C1 segment of cervical spinal cord (tissue), 14 donors: ENCODE measurements around the gene HLA-DRB1.
"Not testable (repeated sequence)": the region's sequence is repeated elsewhere in the genome, so short reads cannot be mapped to it uniquely, and the experiment has no call there.

Experiments used
- DNase-seq, 14 donors: peaks; one replicate each; lab custom pipeline; 2025; lab: John Stamatoyannopoulos, UW

HLA-DRB1 gene

DNA sequence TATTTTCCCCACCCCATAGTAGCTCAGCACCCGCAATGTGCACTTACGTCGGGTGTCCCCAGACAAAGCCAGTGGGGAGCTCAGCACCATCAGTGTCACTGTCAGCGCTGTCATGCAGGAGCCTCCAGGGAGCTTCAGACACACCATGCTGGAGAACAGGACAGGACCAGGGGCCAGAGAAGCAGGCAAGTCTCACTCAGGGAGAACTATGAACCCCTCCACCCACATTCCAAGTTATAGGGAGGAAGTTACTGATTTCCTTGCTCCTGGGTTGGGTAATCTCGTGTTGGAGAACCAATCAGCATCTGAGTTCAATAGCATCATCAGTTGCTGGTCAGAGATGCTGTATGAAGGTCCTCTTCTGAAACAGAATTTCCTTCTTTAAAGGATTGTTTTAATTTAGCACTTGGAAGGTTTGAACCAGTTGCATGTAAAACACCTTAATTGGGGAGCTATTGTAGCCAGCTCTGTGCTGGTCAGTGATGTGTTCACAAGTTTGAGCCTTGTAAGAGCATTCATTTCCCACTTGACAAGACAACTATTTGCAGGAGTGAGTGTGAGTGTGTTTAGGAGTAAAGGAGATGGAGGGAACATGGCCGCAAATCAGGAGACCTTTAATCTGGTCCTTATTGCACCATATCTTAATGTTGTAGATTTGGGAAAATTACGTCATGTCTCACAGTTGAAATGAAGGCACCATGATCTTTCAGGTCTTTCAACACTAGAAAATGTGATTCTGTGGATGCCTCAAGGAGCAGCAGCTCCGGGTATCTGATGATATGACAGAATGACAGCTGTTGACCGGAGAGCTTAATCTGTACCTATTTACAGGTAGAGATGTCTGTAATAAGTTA lies at the start of gene HLA-DRB1:
Gene HLA-DRB1 (minus strand): TSS at position 253 of the 854 bp plus-strand sequence. CDS start 106 bp downstream, at position 147.
- peak in 3 of 14 donors; percentile 5 to 24 (median 13) for DNase-seq

DNA sequence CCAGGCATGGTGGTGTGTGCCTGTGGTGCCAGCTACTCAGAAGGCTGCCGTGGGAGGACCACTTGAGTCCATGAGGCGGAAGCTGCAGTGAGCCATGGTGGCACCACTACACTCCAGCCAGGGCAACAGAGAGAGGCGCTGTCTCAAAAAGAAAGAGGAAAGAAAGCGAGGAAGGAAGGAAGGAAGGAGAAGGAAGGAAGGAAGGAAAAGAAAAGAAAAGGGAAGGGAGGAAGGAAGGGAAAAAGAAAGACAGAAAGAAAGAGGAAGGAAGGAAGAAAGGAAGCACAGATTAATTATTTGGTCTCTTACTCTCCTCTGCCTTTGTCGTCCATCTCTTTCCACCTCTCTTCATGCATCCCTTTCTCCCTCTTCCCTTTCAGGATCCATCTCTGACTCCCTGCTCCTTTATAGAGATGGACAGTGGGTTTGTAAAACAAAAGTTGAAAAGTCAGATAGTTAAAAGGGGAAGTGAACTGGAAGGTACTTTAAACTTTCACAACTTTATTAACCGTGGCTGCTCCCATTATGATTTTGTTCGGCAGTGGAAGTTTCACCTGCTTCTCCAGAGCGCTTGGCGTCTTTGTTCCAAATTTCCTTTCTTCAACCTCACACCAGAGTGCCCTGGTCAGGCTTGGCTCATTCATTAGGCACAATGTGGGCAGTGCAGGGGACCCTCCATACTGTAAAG lies 49.0 kb upstream of the HLA-DRB1 start:
- DNase-seq, result no peak

DNA sequence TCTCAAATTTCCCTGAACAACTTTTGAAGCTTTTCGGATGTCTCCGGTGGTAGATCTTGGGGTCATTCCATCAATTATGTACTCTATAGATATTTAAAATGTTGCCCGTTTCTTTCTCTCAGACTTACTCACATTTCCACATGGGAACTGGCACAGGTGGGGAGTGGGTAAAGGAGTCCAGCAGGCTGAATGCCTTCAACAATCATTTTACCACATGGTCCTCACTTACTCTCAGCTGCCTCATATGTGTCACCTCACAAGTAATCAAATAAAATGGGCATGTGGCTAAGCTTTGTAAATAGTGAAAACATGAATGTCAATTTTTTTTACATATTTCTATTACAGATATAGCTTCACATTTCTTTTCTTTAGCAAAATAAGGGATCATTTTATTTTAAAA lies 48.2 kb upstream of the HLA-DRB1 start:
- no peak for DNase-seq

DNA sequence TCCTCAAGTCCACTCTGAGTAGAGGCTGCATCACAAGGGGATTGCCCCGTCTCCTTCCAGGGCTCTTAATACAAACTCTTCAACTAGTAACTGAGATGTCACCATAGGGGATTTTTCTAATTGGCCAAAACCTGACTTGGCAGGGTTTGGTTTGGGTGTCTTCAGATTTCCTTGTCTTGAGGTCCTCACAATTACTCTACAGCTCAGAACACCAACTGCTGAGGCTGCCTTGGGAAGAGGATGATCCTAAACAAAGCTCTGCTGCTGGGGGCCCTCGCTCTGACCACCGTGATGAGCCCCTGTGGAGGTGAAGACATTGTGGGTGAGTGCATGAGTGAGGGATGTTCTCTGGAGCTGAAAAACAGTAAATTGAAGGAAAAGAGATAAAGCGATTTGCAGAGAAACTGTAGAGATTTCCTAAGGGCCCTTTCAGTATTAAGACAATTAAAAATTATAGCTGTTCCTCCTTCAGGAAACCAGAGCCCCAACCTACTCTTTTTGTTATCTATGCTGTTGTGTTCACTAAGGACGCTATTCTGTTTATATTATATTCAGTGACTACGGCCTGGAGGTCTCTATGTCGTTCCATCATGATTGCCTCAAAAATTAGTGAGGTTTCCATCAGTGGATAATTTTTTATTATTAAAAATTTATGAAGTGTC lies 47.7 kb upstream of the HLA-DRB1 start, which contains the start of gene HLA-DQA1:
Gene HLA-DQA1 (plus strand): TSS at position 188 of the 662 bp plus-strand sequence. CDS start 53 bp downstream, at position 241.
- DNase-seq, result peak in 4 of 14 donors; percentile 0 to 9 (median 4)

DNA sequence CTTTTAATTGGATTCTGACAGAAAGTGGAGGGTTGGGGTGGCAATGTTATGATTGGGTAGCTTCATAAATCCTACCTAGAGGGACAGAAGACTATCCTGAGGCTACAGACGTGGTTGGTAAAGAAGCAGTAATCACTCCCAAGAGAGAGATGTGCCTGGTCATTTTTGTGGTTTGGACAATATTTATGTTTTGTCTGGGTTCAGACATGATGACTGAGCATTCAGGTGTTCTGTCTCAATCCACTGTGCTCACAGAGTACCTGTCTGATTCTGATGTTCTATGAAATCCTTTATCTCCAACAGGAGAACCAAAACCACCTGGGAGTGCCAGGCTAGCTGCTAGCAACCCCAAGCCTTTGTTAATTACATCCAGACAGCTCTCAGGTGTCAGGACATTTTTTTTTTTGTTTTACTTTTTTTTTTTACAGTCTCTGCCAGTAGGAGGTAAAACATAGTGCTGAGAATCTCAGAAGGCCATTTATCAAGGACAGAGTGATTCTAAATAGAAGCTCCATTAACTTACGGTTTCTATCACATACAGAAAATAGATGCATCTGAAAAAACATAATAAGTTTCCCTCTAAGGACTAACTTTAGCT lies 46.0 kb upstream of the HLA-DRB1 start:
- no peak for DNase-seq

DNA sequence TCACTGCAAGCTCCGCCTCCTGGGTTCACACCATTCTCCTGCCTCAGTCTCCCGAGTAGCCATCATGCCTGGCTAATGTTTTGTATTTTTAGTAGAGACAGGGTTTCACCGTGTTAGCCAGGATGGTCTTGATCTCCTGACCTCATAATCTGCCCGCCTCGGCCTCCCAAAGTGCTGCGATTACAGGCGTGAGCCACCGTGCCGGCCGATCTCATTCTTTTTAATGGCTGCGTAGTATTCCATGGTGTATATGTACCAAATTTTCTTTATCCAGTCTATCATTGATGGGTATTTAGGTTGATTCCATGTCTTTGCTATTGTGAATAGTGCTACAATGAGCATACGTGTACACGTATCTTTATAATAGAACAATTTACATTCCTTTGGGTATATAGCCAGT lies 40.1 kb upstream of the HLA-DRB1 start:
- not testable (repeated sequence) for DNase-seq

DNA sequence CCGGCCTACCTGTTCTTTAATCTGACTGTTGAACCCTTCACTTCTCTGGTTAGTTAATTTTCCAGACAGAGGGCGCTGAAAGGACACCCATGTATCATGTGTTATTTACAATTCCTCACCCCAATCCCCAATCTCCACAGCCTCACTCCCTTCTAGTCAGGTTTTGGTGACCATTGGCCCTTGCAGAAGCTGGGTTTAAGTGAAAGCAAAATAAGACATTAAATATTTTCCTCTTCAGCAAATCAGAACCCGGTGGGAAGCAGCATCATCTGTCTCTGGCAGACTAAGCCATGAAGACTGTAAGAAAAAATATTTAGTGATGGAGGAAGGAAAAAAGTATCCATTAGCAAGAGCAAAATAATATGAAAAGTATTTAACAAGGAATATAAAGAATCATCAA lies 38.2 kb upstream of the HLA-DRB1 start:
- peak in 1 of 14 donors; percentile 6 for DNase-seq

DNA sequence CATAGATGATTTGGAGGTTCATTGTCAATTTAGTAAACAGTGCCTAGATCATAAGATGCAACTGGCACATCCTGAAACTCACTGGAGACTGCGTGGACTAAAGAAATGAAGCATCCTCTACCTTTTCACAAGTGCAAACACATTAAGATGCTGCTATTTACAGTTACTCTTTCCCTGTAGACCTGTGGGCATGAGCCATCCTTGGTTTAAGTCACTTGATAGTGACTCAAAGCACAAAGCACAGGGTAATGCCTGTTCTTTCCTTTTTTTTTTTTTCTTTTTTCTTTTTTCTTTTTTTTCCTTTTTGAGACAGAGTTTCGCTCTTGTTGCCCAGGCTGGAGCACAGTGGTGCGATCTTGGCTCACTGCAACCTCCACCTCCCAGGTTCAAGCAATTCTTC lies 37.6 kb upstream of the HLA-DRB1 start:
- DNase-seq, result no peak

DNA sequence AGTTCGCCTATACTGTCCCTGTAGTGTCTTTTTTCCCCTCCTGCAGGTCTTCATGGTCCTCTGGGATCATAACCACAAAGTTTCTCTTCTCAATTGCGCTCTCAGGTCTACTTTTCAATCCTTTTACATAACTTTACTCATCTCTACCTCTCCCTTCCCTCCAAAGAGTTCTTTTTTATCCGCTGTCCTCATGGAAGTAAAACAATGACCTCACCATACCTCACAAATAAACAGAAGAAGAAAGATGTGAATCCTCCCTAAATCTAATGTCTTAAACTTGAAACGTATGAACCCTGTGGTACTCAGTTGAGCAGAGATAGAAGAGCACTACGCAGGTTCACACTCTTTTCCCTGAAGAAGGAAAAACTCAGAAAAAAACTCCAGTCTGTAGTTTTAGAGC lies 35.5 kb upstream of the HLA-DRB1 start:
- DNase-seq, result no peak

DNA sequence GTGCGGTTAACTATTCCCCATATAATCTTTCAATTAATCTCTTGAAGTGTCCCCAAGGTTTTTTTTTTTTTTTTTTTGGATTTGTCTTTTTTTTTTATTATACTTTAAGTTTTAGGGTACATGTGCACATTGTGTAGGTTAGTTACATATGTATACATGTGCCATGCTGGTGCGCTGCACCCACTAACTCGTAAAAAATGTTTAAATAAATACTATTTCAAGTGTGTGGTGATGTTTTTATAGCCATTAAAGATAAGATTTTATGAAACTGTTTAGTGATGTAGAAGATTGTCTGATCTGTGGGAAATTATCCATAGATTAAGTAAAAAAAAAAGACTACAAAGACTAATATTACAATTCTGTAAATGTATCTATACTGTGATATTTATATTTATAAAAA lies 34.9 kb upstream of the HLA-DRB1 start:
- no peak for DNase-seq

DNA sequence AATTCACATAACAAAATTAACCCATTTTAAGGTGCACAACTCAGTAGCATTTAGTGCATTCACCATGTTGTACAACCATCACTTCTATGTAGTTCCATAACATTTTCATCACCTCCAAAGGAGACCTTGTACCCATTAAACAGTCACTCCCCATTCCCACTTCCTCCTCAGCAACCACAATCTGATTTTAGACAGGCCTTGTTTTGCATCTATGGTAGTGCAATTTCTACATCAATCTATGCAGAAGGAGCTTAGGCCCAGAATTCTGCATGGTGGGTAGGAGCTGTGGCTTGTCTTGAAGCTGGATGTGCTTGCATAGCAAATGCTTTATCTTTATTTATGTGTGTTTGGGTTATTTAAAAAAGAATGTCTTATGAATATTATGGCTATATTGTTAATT lies 34.0 kb upstream of the HLA-DRB1 start:
- no peak for DNase-seq

DNA sequence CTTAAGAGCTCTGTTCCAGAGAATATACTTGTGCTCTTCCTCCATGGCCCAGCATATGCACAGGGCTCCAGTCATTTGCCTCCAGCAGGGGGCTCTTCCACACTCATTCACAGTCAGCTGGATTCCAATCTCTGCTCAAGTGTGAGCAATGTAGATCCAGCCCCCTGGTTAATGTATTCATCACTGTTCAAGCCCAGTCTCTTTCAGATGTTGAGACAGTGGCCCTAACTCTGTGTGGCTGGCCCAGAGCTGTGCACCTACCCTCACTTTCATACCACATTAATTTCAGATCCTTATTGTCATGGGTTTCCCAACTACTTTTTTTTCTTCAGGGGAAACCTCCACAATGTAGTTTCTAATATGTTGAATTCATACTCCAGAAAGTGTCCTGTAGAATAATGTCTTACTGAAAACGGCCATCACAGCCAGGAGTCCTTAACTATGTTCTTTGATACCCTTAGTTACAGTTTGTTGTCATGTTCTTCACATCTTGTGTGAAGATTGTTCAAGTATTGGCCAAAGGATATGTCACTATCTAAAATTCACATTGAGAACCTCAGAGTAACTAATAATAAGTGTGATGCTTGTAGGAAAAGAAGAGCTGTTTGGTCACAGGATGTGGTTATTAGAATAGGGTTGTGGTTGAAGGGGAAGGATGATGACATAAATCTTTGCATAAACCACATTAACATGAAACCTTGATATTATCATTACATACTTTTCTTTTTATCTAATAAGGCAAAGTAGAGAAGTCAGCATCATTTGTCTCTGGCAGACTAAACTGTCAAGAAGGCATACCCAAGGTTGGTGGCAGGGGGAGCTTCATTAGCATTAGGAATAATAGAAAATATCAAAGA lies 33.1 kb upstream of the HLA-DRB1 start:
- DNase-seq, result no peak

DNA sequence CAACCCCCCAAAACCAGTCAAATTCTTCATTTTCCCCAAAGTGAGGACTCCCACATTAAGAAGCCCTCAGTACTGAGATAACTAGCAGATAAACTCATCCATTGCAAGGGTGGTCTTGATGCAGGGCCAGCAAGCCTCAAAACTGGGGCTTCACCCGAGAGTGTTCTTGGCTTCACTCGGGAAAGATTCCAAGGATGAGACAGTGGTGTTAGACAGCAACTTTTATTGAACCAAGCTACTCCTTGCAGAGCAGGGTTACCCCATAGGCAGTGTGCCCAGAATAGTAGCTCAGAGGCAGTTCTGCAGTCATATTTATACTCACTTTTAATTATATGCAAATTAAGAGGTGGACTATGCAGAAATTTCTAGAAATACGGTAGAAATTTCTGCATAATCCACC lies 31.7 kb upstream of the HLA-DRB1 start:
- DNase-seq, result no peak

DNA sequence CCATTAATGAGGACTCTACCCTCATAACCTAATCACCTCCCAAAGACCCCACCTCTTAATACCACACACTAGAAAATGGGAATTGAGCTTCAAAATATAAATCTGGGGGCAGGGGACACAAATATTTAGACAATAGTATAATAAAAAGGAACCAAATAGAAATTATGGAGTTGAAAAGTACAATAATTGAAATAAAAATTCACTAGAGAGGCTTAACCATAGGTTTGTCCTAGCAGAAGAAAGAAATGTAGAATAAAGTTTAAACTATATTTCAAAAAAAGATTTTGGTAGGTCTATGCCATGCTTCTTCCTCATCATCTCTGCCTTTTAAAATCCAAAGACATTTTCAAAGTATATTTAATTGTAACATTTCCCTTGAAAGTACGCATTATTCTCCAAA lies 28.1 kb upstream of the HLA-DRB1 start:
- no peak for DNase-seq

DNA sequence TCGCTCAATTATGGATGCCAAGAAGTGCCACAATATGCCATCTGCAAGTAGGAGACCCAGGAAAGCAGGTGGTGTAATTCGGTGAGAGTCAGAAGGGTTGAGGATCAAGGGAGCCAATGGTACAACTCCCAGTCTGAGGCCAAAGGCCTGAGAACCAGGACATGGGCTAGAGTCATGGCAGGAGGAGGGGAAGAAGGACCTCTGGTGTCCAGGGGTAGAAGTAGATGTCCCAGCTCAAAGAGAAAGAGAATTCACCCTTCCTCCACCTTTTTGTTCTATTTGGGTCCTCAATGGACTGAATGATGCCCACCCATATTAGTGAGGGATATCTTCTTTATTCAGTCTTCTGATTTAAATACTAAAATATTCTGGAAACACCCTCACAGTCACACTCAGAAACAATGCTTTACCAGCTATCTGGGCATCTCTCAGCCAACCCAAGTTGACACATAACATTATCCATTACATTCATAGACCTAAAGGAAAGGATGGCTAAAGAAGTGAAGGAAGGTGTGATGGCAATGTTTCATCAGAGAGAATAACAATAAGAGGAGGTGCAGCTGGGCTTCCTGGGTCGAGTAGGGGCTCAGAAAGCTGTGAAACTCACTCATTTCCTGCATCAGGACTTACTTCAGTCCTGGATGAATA lies 26.4 kb upstream of the HLA-DRB1 start:
- no peak for DNase-seq

DNA sequence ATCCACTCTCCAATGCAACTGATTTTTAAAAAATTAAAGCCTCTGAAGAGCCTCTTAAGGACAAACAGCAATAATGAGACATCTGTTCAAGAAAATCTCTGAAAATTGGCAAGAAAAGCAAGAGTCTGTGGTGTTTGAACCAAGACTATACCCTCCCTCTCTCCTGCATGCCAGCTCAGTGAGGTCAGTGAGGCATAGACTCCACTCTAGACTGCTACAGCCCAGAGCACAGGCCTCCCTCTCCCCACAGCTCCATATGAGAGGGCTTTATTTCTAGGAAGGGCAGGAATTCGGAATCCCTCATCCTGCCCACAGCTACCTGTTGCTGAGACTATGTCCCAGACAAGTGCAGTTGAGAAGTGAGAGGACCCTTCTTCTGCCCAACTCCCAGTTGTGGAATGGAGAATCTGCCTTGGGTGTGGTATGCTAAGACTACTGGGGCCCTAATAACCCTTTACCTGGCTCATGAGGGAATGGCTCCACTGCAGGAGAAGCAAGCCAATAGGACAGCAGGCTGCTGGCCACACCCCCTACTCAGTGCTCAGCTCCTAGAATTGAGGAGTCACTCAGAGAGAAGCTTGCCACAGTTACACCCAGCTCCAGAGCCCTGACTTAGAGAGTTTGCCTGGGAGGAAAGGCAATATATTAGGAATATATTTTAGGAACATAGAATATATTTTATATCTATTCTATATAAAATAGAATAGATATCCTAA lies 24.9 kb upstream of the HLA-DRB1 start:
- no peak for DNase-seq

DNA sequence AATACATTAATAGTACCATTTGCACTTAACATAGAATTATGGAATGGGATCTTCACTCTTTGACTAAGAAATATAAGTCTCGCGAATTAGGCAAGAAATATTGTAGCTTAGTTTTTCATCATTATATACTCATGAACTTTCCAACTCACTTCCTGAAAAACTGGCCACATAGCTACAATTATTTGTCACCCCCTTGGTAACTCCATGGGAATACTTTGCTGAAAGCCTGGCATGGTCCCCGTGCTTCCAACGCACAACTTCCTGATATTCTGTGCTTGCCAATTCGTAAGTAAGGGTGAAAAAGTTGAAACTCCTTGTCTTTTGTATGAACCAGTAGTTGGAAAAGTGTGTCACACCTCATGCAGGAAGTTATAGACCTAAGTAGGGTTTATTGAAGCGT lies 23.8 kb upstream of the HLA-DRB1 start:
- no peak for DNase-seq

DNA sequence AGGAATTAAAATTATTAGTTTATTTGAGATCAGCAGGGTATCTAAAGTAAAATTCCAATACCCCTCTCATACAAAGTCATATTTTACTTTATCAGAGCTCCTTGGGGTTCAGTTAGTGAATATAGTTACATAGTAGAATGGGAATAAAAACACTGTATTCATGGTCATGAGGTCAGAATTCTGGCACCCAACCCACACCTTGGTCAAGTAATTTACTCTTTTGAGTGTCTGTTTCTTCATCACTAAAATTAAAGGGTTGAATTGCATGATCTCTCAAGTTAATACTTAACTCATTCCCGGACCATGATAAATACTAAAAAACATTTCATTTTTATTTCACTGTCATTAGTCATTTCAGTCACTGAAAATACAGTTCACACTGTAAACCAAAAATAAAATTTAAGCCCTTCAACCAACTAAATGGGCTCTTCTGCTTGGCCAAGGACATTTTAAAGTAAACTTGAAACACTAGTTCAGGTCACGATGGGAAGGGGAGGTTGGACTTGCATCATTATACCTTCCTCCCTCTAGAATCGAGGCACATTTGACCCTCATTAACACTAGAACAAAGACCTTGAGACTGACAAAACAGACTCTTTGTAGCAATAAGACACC lies 21.1 kb upstream of the HLA-DRB1 start:
- DNase-seq, result no peak
